IPS-18a (cell line): Measurements from ENCODE around the gene STAM.

ENCODE experiments used
- H3K27ac ChIP-seq: one replicate; pipeline ENCODE4 v1.5.1; 2013; ENCODE audit warnings: low read length
- H3K27me3 ChIP-seq: one replicate; pipeline ENCODE4 v1.6.1; 2013; ENCODE audit warnings: mild to moderate bottlenecking, low read length; ENCODE audit not compliant: control insufficient read depth, insufficient read depth
- H3K36me3 ChIP-seq: one replicate; pipeline ENCODE4 v1.6.1; 2013; ENCODE audit warnings: low read depth, low read length; ENCODE audit not compliant: control insufficient read depth
- H3K4me1 ChIP-seq: one replicate; pipeline ENCODE4 v1.6.1; 2013; ENCODE audit warnings: low read depth, low read length; ENCODE audit not compliant: control insufficient read depth
- H3K4me3 ChIP-seq: one replicate; pipeline ENCODE4 v1.5.1; 2013; ENCODE audit warnings: low read length
- H3K9ac ChIP-seq: one replicate; pipeline ENCODE4 v1.6.1; 2013; ENCODE audit warnings: mild to moderate bottlenecking, low read length, moderate library complexity
- H3K9me3 ChIP-seq: one replicate; pipeline ENCODE4 v1.6.1; 2013; ENCODE audit warnings: low read depth, low read length; ENCODE audit not compliant: control insufficient read depth

The STAM gene

GRCh38 chr10:17682236-17682946 lies 38.4 kb downstream of the STAM start:
- H3K36me3 ChIP-seq: no peaks in the 10 kb centered on the region
- peaks cover 8% of the 10 kb centered on the region for H3K4me1 ChIP-seq
- H3K27me3 ChIP-seq: no peaks in the 10 kb centered on the region
- H3K9ac ChIP-seq: no peak overlapping the region
- H3K4me3 ChIP-seq: no peak overlapping the region
- H3K27ac ChIP-seq: no peak overlapping the region
- no peaks in the 10 kb centered on the region for H3K9me3 ChIP-seq

GRCh38 chr10:17683541-17683940 lies 39.6 kb downstream of the STAM start:
- H3K36me3 ChIP-seq: no peaks in the 10 kb centered on the region
- H3K27ac ChIP-seq: no peak overlapping the region
- H3K9me3 ChIP-seq: no peaks in the 10 kb centered on the region
- no peaks in the 10 kb centered on the region for H3K27me3 ChIP-seq
- H3K4me3 ChIP-seq: no peak overlapping the region
- H3K4me1 ChIP-seq: peaks cover 8% of the 10 kb centered on the region
- no peak overlapping the region for H3K9ac ChIP-seq

- Histone ChIP-seq H3K27ac (no peak overlapping the region), H3K36me3 (no peaks in the 10 kb centered on the region), H3K4me3 (no peak overlapping the region), H3K4me1 (peaks cover 7% of the 10 kb centered on the region), H3K9ac (no peak overlapping the region), H3K27me3 (no peaks in the 10 kb centered on the region), H3K9me3 (no peaks in the 10 kb centered on the region)
Observed at GRCh38 chr10:17684537-17684936, 40.6 kb downstream of the STAM start.

- no peaks in the 10 kb centered on the region for H3K9me3 ChIP-seq
- no peaks in the 10 kb centered on the region for H3K27me3 ChIP-seq
- no peak overlapping the region for H3K4me3 ChIP-seq
- no peak overlapping the region for H3K27ac ChIP-seq
- H3K9ac ChIP-seq: no peak overlapping the region
- H3K4me1 ChIP-seq: no peaks in the 10 kb centered on the region
- no peaks in the 10 kb centered on the region for H3K36me3 ChIP-seq
Observed at GRCh38 chr10:17685233-17685840, 41.4 kb downstream of the STAM start.

- no peak overlapping the region for H3K4me3 ChIP-seq
- no peak overlapping the region for H3K27ac ChIP-seq
- H3K9ac ChIP-seq: no peak overlapping the region
- H3K4me1 ChIP-seq: no peaks in the 10 kb centered on the region
- no peaks in the 10 kb centered on the region for H3K36me3 ChIP-seq
- H3K27me3 ChIP-seq: no peaks in the 10 kb centered on the region
- no peaks in the 10 kb centered on the region for H3K9me3 ChIP-seq
Observed at GRCh38 chr10:17687117-17687831, 43.3 kb downstream of the STAM start.

GRCh38 chr10:17689137-17689536 lies 45.2 kb downstream of the STAM start:
- Histone ChIP-seq H3K36me3 (peaks cover 6% of the 10 kb centered on the region), H3K4me1 (no peaks in the 10 kb centered on the region), H3K4me3 (no peak overlapping the region), H3K27ac (no peak overlapping the region), H3K9ac (no peak overlapping the region), H3K9me3 (no peaks in the 10 kb centered on the region), H3K27me3 (no peaks in the 10 kb centered on the region)

- no peak overlapping the region for H3K9ac ChIP-seq
- no peaks in the 10 kb centered on the region for H3K9me3 ChIP-seq
- no peaks in the 10 kb centered on the region for H3K4me1 ChIP-seq
- H3K27me3 ChIP-seq: no peaks in the 10 kb centered on the region
- H3K27ac ChIP-seq: no peak overlapping the region
- peaks cover 24% of the 10 kb centered on the region for H3K36me3 ChIP-seq
- H3K4me3 ChIP-seq: no peak overlapping the region
Observed at GRCh38 chr10:17693009-17693408, 49.1 kb downstream of the STAM start.

- Histone ChIP-seq H3K4me3 (no peak overlapping the region), H3K9me3 (no peaks in the 10 kb centered on the region), H3K27ac (no peak overlapping the region), H3K9ac (no peak overlapping the region), H3K4me1 (no peaks in the 10 kb centered on the region), H3K36me3 (peaks cover 25% of the 10 kb centered on the region), H3K27me3 (no peaks in the 10 kb centered on the region)
Observed at GRCh38 chr10:17698696-17699095, 54.7 kb downstream of the STAM start.

GRCh38 chr10:17701301-17701700 lies 57.4 kb downstream of the STAM start:
- no peaks in the 10 kb centered on the region for H3K9me3 ChIP-seq
- no peaks in the 10 kb centered on the region for H3K27me3 ChIP-seq
- H3K4me3 ChIP-seq: no peak overlapping the region
- peaks cover 10% of the 10 kb centered on the region for H3K36me3 ChIP-seq
- H3K27ac ChIP-seq: no peak overlapping the region
- no peak overlapping the region for H3K9ac ChIP-seq
- H3K4me1 ChIP-seq: no peaks in the 10 kb centered on the region

GRCh38 chr10:17703706-17704105 lies 59.8 kb downstream of the STAM start:
- peaks cover 12% of the 10 kb centered on the region for H3K36me3 ChIP-seq
- H3K27ac ChIP-seq: no peak overlapping the region
- H3K27me3 ChIP-seq: no peaks in the 10 kb centered on the region
- H3K9me3 ChIP-seq: no peaks in the 10 kb centered on the region
- no peak overlapping the region for H3K9ac ChIP-seq
- H3K4me1 ChIP-seq: no peaks in the 10 kb centered on the region
- H3K4me3 ChIP-seq: no peak overlapping the region

GRCh38 chr10:17708821-17709220 lies 64.9 kb downstream of the STAM start:
- Histone ChIP-seq H3K9ac (no peak overlapping the region), H3K9me3 (no peaks in the 10 kb centered on the region), H3K4me3 (no peak overlapping the region), H3K27me3 (no peaks in the 10 kb centered on the region), H3K4me1 (no peaks in the 10 kb centered on the region), H3K36me3 (peaks cover 21% of the 10 kb centered on the region), H3K27ac (no peak overlapping the region)
